ENCODE data around the gene CCDC12.

Gene CCDC12

GRCh38 chr3:46992231-46992630, 15.7 kb upstream of the CCDC12 start:
- H3K27ac ChIP-seq = no peak overlapping the region

GRCh38 chr3:46991406-46992165, 15.0 kb upstream of the CCDC12 start:
- TF ChIP-seq CTCF (conservative IDR thresholded peaks at IDR 0.05) = no peak
- H3K27ac ChIP-seq = no peak overlapping the region

More at GRCh38 chr3:46992231-46992630, 15.7 kb upstream of the CCDC12 start:
- no peak for TF ChIP-seq CTCF (conservative IDR thresholded peaks at IDR 0.05)

GRCh38 chr3:46990573-46991374, 14.2 kb upstream of the CCDC12 start:
- no peak for TF ChIP-seq CTCF (conservative IDR thresholded peaks at IDR 0.05)

GRCh38 chr3:46989146-46989810, 12.7 kb upstream of the CCDC12 start:
- H3K27ac ChIP-seq = no peak overlapping the region
- no peak for TF ChIP-seq CTCF (conservative IDR thresholded peaks at IDR 0.05)

More at GRCh38 chr3:46990573-46991374, 14.2 kb upstream of the CCDC12 start:
- H3K27ac ChIP-seq = no peak overlapping the region

GRCh38 chr3:46988616-46989015, 12.1 kb upstream of the CCDC12 start:
- no peak overlapping the region for H3K27ac ChIP-seq
- no peak for TF ChIP-seq CTCF (conservative IDR thresholded peaks at IDR 0.05)

GRCh38 chr3:46987743-46988401, 11.3 kb upstream of the CCDC12 start:
- TF ChIP-seq CTCF (conservative IDR thresholded peaks at IDR 0.05) = no peak
- H3K27ac ChIP-seq = no peak overlapping the region
